GM08714 (cell line): ENCODE data around the gene MAP3K15.
"Not testable (repeated sequence)": the region's sequence is repeated elsewhere in the genome, so short reads cannot be mapped to it uniquely, and the experiment has no call there.

Experiments
- H3K4me3 ChIP-seq: fragments of 200-500 bp; sonication (Bioruptor generic); 2 replicates; pipeline ENCODE4 v1.5.1; 2014; ENCODE audit warnings: mild to moderate bottlenecking, low read length, inconsistent platforms
- ZNF274 ChIP-seq: IDR thresholded peaks from 2 replicates; pipeline ENCODE4 v1.6.1; 2012; ENCODE audit warnings: mild to moderate bottlenecking, low read depth, low read length

Gene MAP3K15

DNA sequence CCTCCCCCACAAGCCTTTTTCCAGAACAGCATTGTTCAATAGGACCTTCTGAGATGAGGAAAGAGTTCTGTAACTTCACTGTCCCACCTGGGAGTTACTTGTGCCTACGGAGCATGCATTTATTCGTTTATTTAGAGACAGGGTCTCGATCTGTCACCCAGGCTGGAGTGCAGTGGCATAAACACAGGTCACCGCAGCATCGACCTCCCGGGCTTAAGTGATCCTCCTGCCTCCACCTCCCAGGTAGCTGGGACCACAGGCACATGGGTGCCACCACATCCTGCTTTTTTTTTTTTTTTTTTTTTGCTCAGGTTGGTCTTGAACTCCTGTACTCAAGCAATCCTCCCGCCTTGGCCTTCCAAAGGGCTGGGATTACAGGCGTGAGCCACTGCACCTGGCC, 2.9 kb downstream of the MAP3K15 start:
- no peak for TF ChIP-seq ZNF274

DNA sequence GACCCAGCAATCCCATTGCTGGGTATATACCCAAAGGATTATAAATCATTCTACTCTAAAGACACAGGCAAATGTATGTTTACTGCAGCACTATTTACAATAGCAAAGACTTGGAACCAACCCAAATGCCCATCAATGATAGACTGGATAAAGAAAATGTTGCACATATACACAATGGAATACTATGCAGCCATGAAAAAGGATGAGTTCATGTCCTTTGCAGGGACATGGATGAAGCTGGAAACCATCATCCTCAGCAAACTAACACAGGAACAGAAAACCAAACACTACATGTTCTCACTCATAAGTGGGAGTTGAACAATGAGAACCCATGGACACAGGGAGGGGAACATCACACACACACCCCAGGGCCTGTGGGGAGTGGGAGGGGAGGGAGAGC, 3.5 kb downstream of the MAP3K15 start:
- not testable (repeated sequence) for H3K4me3 ChIP-seq

More for the DNA sequence above, 2.9 kb downstream of the MAP3K15 start:
- H3K4me3 ChIP-seq: no peak overlapping the region

DNA sequence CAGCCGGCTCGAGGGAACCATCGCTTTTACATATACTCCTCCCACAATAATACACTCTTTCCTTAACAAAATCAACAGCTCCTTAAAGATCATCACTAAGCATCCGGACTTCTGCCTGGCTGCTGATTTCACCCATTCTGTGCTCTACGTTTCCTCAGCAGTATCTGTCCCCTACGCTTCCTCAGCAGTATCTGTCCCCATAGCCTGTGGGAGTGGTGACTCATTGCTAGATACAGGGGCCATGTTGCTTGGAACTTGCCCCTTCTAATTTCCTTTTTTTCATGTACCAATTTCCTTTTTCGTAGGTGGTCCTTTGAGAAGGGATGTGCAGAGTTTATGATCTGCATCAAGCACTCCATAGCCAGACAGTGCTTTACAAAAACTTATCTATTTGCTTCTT, 18.6 kb downstream of the MAP3K15 start:
- no peak for TF ChIP-seq ZNF274
- no peak overlapping the region for H3K4me3 ChIP-seq

DNA sequence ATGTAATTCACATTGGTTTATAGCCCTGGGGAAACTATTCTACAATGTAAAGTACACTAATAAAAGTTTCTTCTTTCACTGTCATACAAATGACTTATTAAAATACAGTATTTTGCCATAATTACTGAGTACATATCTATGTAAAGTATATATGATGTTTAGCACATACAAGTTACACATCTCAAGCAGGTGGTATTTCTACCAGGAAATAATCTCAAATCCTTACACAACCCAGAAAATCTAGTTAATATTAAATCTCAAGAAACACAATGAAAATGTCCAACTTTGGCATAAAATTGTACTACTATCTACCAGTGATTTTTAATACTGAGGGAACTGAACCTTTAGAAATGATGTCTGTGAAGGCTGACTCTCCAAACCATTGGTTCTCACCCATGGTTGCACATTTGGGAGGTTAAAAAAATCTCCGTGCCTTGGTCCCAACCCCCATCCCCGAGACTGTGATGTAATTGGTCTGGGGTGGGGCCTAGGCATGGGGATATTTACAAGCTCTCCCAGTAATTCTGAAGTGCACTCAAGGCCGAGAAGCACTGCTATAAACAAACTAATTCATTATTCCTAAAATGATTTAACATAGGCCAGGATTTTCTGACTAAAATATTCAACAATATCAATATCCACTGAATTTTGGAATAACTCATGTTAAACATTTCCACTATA, 27.6 kb downstream of the MAP3K15 start:
- TF ChIP-seq ZNF274: no peak
- no peak overlapping the region for H3K4me3 ChIP-seq

DNA sequence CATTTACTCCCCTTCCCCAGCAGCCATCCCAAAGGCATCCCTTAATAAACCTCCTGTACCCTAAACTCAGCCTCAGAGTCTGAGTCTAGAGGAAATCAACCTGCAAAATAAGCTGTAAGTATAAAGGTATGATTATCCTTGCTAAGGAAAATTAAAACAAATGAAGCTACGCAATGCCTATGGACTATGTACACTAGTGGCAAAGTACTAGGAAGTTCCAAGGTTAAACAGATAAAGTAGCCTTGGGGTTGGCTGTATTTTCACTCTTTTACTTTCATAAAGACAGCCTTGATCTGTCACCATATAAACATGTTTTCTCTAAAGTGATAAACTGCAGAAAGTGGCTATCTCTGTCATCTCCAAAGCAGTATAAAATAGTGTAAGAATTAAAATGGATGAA, 35.9 kb downstream of the MAP3K15 start:
- no peak overlapping the region for H3K4me3 ChIP-seq

DNA sequence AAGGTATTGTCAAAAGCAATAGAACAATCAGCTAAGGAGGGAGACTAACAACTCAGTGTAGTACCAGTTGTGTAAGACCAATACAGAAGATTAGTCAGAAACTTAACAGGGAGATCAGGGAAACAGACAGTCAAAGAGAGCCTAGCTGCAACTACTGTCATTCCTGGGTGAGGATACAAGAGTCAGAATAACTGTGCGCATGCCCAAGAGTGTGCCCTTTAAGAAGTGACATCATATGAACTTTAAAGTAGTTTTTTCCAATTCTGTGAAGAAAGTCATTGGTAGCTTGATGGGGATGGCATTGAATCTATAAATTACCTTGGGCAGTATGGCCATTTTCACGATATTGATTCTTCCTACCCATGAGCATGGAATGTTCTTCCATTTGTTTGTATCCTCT, 46.9 kb downstream of the MAP3K15 start:
- not testable (repeated sequence) for H3K4me3 ChIP-seq

More for the DNA sequence above, 35.9 kb downstream of the MAP3K15 start:
- TF ChIP-seq ZNF274: no peak

DNA sequence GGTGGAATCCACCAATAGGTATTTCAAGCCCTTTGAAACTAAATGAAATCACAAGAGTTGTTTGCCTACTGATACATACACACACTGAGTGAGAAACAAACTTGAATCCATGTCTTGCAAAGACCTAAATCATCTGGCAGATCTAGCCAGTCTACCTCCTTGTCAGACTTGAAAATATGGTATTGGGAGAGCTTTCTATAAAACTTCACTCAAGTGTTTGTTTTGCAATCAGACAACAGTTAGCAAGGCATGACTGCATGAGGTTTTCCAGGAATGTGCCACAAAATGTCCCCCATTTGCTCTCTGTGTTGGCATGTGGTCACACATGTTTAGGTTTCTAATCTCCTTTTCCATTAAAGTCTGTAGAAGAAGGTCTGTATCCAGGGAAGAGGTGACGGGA, 52.4 kb downstream of the MAP3K15 start:
- no peak overlapping the region for H3K4me3 ChIP-seq
- no peak for TF ChIP-seq ZNF274

DNA sequence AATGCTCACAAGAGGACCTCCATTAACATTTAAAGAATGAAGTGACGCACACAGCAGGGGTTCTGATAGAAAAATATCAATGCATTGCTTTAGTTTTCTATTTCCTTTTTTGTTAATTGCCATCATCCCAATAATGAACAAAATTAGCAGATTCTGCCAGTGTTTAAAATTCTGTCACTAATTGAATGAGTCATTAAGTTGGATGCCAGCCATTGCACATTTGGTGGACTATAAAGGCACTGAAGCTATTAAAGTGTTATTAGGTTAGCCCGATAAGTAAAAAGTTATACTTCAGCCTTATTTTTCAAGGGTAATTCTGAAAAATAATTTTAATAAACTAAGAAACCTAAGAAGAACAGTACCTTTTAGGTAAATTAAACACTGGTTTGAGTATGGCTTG, 53.1 kb downstream of the MAP3K15 start:
- TF ChIP-seq ZNF274: no peak

DNA sequence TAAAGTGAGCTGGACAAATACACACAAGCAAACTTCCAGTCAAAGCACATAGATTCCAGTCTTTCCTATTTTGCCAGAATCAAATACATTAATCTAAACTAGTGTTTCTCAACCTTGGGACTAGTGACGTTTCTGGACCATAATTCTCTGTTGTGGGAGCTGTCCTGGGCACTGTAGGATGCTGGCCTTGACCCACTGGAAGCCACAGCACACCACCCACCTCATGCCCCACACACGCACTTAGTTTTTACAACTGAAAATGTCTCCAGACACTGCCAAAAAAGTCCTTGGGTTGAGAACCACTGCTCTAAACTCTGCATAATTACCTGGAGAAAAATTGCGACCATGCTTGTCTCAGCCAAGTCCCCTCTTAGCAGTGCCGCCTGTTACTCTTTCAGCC, 57.6 kb downstream of the MAP3K15 start:
- H3K4me3 ChIP-seq: no peak overlapping the region
- no peak for TF ChIP-seq ZNF274

More for the DNA sequence above, 53.1 kb downstream of the MAP3K15 start:
- no peak overlapping the region for H3K4me3 ChIP-seq

DNA sequence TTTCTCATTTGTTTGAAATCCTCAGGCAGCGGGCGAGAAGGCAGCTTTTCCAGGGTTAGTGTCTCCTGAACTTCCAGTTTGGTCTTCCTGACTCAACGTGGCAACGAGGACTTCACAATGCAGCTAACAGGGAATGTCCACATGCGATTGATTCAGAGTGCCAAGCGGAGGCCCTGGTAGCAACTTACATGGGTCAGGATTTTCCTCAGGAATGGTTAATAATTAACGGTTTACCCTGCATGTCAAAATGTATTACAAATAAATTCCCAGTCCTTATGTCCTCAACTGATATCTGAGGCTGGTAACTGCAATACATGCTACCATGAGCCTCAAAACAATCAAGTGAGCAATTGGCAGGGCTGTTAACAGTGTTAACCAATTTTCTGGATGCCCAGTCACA, 67.2 kb downstream of the MAP3K15 start:
- TF ChIP-seq ZNF274: no peak
- H3K4me3 ChIP-seq: no peak overlapping the region

DNA sequence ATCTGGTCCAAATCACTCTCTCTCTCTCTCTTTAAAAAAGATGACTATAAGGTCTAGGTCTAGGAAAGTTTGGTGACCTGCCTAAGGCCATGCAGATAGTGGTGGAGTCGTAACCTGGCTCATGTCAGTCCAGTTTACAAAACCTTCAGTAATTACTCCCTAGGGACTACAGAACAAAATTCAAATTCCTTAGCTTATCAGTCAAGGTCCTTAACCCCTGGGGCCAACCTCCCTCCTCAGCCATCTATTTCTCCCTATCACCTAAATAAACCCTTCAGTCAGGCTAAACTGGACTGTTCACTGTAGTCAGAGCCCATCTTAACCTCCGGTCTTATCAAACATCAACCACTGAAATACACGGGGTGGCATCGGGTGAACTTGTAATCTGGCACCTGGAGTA, 68.9 kb downstream of the MAP3K15 start:
- no peak overlapping the region for H3K4me3 ChIP-seq
- TF ChIP-seq ZNF274: no peak

DNA sequence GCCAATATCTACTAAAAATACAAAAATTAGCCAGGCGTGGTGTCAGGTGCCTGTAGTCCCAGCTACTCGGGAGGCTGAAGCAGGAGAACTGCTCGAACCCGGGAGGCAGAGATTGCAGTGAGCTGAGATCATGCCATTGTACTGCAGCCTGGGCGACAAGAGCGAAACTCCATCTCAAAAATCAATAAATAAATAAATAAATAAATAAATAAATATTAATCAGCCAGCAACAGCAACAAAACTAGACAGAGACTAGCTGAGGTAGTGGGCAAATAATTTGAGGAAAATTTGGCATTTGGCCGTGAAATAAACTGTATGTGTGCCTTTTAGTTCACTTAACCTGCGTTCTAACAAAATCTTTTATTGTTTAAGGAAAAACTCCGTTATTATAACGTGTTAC, 69.5 kb downstream of the MAP3K15 start:
- not testable (repeated sequence) for H3K4me3 ChIP-seq

DNA sequence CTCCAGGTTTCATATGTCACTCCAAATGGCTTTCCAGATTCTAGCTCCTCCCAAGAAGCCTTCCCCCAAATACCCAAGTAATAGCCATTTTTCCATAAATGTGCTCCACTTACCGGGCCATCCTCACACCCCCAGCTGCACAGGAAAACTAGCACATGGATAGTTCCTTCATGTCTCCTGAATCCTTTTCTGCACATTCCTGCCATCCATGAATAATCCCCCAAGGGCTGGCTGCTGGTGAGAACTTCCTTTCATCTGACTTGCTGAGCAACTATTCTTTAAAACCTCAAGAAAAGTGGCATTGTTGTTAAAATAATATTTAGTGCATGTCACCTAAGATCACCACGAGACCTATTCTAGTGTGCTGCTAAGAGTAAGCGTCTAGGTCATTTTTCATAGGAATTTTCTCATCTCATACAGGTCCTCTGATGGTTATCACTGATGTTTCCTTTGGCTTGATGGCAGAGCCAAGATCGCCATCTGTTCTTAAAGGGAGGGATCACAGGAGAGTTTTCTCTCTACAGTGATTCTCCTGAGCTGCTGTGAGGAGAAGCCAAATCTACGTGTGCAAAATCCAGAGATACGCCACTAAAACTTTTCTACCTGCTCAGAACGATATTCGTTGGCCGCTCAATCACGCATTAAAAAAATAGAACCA, 71.3 kb downstream of the MAP3K15 start:
- no peak for TF ChIP-seq ZNF274
- H3K4me3 ChIP-seq: no peak overlapping the region

DNA sequence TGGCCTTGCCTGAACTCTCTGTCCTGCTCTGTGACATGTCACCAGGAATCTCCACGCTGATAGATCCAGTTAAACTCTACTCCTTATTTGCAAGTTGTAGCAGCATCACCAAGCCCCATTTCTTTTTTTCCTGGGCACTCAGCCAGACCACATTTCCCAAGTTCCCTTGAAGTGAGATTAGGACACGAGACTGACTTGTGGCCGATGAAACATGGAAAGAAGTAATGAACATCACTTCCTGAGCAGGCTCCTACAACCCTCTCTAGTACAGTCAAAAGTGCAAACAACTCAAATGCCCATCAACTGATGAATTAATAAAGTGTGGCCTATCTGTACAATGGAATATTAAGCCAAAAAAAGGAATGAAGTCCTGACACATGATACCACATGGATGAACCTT, 74.6 kb downstream of the MAP3K15 start:
- TF ChIP-seq ZNF274: no peak
- H3K4me3 ChIP-seq: no peak overlapping the region

DNA sequence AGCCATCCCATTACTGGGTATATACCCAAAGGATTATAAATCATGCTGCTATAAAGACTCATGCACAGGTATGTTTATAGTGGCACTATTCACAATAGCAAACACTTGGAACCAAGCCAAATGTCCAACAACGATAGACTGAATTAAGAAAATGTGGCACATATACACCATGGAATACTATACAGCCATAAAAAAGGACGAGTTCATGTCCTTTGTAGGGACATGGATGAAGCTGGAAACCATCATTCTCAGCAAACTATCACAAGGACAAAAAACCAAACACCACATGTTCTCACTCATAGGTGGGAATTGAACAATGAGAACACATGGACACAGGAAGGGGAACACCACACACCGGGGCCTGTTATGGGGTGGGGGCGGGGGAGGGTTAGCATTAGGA, 92.6 kb downstream of the MAP3K15 start:
- not testable (repeated sequence) for H3K4me3 ChIP-seq

DNA sequence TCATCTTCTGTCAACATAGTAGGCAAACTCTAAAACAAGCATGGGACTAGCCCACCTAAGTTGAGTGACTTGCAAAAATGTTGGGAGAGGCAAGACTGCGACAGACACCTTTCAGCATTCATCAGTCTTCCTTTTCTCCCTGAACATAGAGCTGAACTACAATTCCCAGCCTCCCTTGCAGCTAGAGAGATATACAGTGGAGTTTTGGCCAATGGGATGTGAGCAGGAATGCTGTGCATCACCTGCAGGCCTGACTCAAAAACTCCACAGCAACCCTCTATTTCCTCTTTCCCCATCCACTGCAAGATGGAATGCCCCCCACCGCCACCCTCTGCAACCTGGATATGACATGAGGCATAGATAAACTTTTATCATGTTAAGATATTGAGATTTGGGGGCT, 105.0 kb downstream of the MAP3K15 start:
- TF ChIP-seq ZNF274: no peak
- no peak overlapping the region for H3K4me3 ChIP-seq
